PC-3 (cell line): ENCODE results near the gene SEC16A. TPM values are rescaled to one million over a fixed set of nuclear protein-coding genes. Genes with fewer than 3 reads are reported as not detected.

Experiments
- ATAC-seq: fragments of 200-7000 bp; cut with Tn5 transposase; 2 replicates; pipeline ENCODE4 v1.9.1; 2020; ENCODE audit warnings: mild to moderate bottlenecking, moderate library complexity
- BruUV-seq: library from RNA; stranded (reverse); fragments of 400-500 nt; replicated peaks from 2 replicates; lab custom pipeline; 2021; lab: Mats Ljungman, UMichigan
- CTCF ChIA-PET: fragments of 300-600 bp; sonication (Branson Sonifier 250); formaldehyde crosslinking; loops from one replicate; lab custom pipeline; 2022; ENCODE audit warnings: antibody characterized with exemption; lab: Charles Lee
- POLR2A ChIA-PET: fragments of 300-600 bp; sonication (Branson Sonifier 250); formaldehyde crosslinking; loops from one replicate; lab custom pipeline; 2022; ENCODE audit warnings: antibody characterized with exemption; ENCODE audit not compliant: unreplicated experiment; lab: Charles Lee
- DNase-seq: peaks from one replicate; pipeline ENCODE4 v3.0.0-alpha.2; 2015
- H2AFZ ChIP-seq: fragments of 300-600 bp; sonication (generic); 2 replicates; pipeline ENCODE4 v1.6.0; 2016; ENCODE audit warnings: antibody characterized with exemption, low read length
- H3F3A ChIP-seq: fragments of 300-600 bp; sonication (generic); one replicate; pipeline ENCODE4 v1.6.0; 2017; ENCODE audit warnings: antibody characterized with exemption, low read length, control low read depth, mild to moderate bottlenecking; ENCODE audit not compliant: unreplicated experiment
- H3K27ac ChIP-seq: fragments of 300-600 bp; sonication (generic); 2 replicates; pipeline ENCODE4 v1.5.1; 2016; ENCODE audit warnings: mild to moderate bottlenecking, low read length
- H3K27me3 ChIP-seq: fragments of 300-600 bp; sonication (generic); 2 replicates; pipeline ENCODE4 v1.6.1; 2016; ENCODE audit warnings: low read length, mixed read lengths
- H3K36me3 ChIP-seq: fragments of 300-600 bp; sonication (generic); 2 replicates; pipeline ENCODE4 v1.6.1; 2016; ENCODE audit warnings: low read depth, mixed run types, low read length, mixed read lengths
- H3K4me1 ChIP-seq: fragments of 300-600 bp; sonication (generic); 2 replicates; pipeline ENCODE4 v1.5.1; 2016; ENCODE audit warnings: low read length; ENCODE audit not compliant: insufficient read depth
- H3K4me2 ChIP-seq: fragments of 300-600 bp; sonication (generic); 2 replicates; pipeline ENCODE4 v1.6.0; 2016; ENCODE audit warnings: low read length
- H3K4me3 ChIP-seq: fragments of 300-600 bp; sonication (generic); 2 replicates; pipeline ENCODE4 v1.5.1; 2016; ENCODE audit warnings: mild to moderate bottlenecking, low read length, mixed read lengths
- H3K79me2 ChIP-seq: fragments of 300-600 bp; sonication (generic); 2 replicates; pipeline ENCODE4 v1.6.1; 2017; ENCODE audit warnings: low read length, mixed read lengths
- H3K9ac ChIP-seq: fragments of 300-600 bp; sonication (generic); 2 replicates; pipeline ENCODE4 v1.6.0; 2016; ENCODE audit warnings: mild to moderate bottlenecking, low read length
- H3K9me2 ChIP-seq: fragments of 300-600 bp; sonication (generic); replicated peaks from 2 replicates; pipeline ENCODE4 v1.6.1; 2016; ENCODE audit warnings: mixed run types, low read length, mixed read lengths
- H3K9me3 ChIP-seq: fragments of 300-600 bp; sonication (generic); 2 replicates; pipeline ENCODE4 v1.6.1; 2016; ENCODE audit warnings: low read length, mixed read lengths
- H4K20me1 ChIP-seq: fragments of 300-600 bp; sonication (generic); 2 replicates; pipeline ENCODE4 v1.6.1; 2016; ENCODE audit warnings: low read length, mixed read lengths
- CTCF ChIP-seq: fragments of 300-600 bp; sonication (generic); conservative IDR thresholded peaks from 2 replicates; pipeline ENCODE4 v1.5.1; 2017; ENCODE audit warnings: antibody characterized with exemption, low read depth, mild to moderate bottlenecking, low read length
- EZH2 ChIP-seq: fragments of 300-600 bp; sonication (generic); IDR thresholded peaks from one replicate; pipeline ENCODE4 v1.6.1; 2017; ENCODE audit warnings: antibody characterized with exemption, mild to moderate bottlenecking, low read length; ENCODE audit not compliant: unreplicated experiment
- EZH2phosphoT487 ChIP-seq: fragments of 300-600 bp; sonication (generic); IDR thresholded peaks from 2 replicates; pipeline ENCODE4 v1.6.1; 2018; ENCODE audit warnings: mild to moderate bottlenecking, antibody characterized with exemption, low read length, borderline replicate concordance
- intact Hi-C: fragments of 100-400 bp; cut with micrococcal nuclease; formaldehyde crosslinking; loops from 2 replicates; pipeline ENCODE4 v1.9.0; 2023
- total RNA-seq: library from RNA; depleted of rRNA; stranded (reverse); fragments of >200 nt; gene quantifications from 2 replicates; pipeline ENCODE4 v1.2.3, GENCODE V29; 2014

SEC16A gene
- total RNA-seq, 1 experiment from 2014 or later, result 28.3 TPM

DNA sequence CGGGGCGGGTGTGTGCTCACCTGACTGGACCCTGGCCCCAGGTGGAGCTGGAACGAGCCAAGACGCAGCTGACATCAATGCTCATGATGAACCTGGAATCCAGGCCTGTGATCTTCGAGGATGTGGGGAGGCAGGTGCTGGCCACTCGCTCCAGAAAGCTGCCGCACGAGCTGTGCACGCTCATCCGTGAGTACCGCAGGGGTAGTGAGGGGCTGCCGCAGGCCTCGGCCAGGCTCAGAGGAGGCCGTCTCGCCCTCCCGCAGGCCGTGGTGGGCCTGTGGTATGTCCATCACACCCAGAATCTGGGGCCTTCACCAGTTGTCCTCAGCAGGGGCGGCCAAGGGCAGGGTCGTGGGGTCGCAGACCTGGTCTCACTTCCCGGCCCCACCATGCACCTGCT lies 61.0 kb downstream of the SEC16A start:
- TF ChIP-seq CTCF, result no peak
- no peak for TF ChIP-seq EZH2
- TF ChIP-seq EZH2phosphoT487, result no peak
- no peaks in the 10 kb centered on the region; the same call in 1 of the 2 replicates for H3K36me3 ChIP-seq

DNA sequence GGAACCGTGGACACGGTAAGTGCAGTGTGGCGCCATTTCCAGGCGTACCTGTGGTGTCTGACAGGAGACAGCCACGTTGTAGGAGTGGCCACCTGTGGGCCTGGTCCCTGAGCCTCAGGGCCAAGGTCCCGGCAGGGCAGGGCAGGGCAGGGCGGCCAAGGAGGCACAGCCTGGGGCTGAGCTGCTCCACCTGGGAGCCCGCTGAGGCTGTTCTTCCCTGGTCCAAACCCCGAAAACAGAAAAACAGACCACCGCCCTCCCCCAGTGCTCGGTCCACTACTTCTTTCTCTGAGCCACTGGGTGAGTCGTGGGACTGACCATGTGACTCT lies 63.8 kb downstream of the SEC16A start:
- Histone ChIP-seq H3K79me2 (no peaks in the 10 kb centered on the region), H3K9me2 (no peaks in the 10 kb centered on the region), H3K27ac (no peak overlapping the region), H3K36me3 (peaks cover 12% of the 10 kb centered on the region; the same call in 1 of the 2 replicates), H3K9ac (no peak overlapping the region), H3K4me3 (no peak overlapping the region), H2AFZ (no peak overlapping the region), H3F3A (no peaks in the 10 kb centered on the region), H4K20me1 (no peaks in the 10 kb centered on the region), H3K4me2 (no peak overlapping the region), H3K4me1 (no peaks in the 10 kb centered on the region), H3K27me3 (no peaks in the 10 kb centered on the region), H3K9me3 (no peaks in the 10 kb centered on the region)
- DNase-seq (no peak), ATAC-seq (no peak)
- intact Hi-C loops, result no loop called here
- no peak for TF ChIP-seq EZH2phosphoT487
- no peak for TF ChIP-seq CTCF
- no peak for TF ChIP-seq EZH2
- POLR2A ChIA-PET, result no interaction called here
- CTCF ChIA-PET, result no interaction called here
- no TSS peak for BruUV-seq

More for the DNA sequence above, 61.0 kb downstream of the SEC16A start:
- intact Hi-C loops, result no loop called here
- Histone ChIP-seq H3K27me3 (no peaks in the 10 kb centered on the region), H3K4me2 (no peak overlapping the region), H3K9me2 (no peaks in the 10 kb centered on the region), H3K9ac (no peak overlapping the region), H3F3A (no peaks in the 10 kb centered on the region), H4K20me1 (no peaks in the 10 kb centered on the region), H3K79me2 (no peaks in the 10 kb centered on the region), H3K9me3 (no peaks in the 10 kb centered on the region), H3K4me1 (no peaks in the 10 kb centered on the region), H3K27ac (no peak overlapping the region), H3K4me3 (no peak overlapping the region), H2AFZ (no peak overlapping the region)
- ChIA-PET POLR2A (no interaction called here), CTCF (no interaction called here)
- no peak for DNase-seq
- no peak for ATAC-seq
- no TSS peak for BruUV-seq

- no peak for TF ChIP-seq EZH2
- TF ChIP-seq EZH2phosphoT487, result no peak
- no peak for TF ChIP-seq CTCF
- intact Hi-C loops, result no loop called here
Measured at GRCh38 chr9:136418182-136419091, 64.4 kb downstream of the SEC16A start.

More at GRCh38 chr9:136418182-136419091, 64.4 kb downstream of the SEC16A start:
- H3F3A ChIP-seq, result no peaks in the 10 kb centered on the region
- no peaks in the 10 kb centered on the region for H3K9me3 ChIP-seq
- BruUV-seq, result no TSS peak
- no peak overlapping the region for H3K4me2 ChIP-seq
- H3K27me3 ChIP-seq, result no peaks in the 10 kb centered on the region
- no peak overlapping the region for H3K4me3 ChIP-seq
- no peaks in the 10 kb centered on the region for H3K4me1 ChIP-seq
- ChIA-PET POLR2A (no interaction called here), CTCF (no interaction called here)
- no peak for ATAC-seq
- H4K20me1 ChIP-seq, result no peaks in the 10 kb centered on the region
- no peak for DNase-seq
- peaks cover 18% of the 10 kb centered on the region for H3K36me3 ChIP-seq
- H2AFZ ChIP-seq, result no peak overlapping the region
- H3K27ac ChIP-seq, result no peak overlapping the region
- no peaks in the 10 kb centered on the region for H3K79me2 ChIP-seq
- no peak overlapping the region for H3K9ac ChIP-seq
- H3K9me2 ChIP-seq, result no peaks in the 10 kb centered on the region
